ENCODE results near the gene SLC38A5.

DNA sequence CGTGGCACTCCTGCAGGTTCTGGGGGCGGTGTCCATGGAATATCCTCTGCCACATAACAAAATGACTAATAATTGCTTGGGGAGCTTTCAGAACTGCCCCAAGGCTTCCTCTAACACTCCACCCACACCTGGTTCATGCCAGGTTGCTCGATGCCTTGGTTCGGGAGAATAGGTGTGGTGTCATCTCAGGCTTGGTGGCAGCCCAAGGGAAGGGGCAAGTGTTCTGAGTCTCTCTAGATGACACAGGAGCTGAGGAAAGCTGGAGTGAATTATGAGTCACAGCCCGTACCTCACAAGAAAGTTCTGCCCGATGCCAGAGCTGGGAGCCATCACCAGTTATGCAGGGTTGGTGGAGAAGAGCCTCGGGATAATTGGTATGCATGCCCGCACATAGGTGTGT is 20.6 kb upstream of the SLC38A5 start:
- no peak for TF ChIP-seq POLR2A (IDR thresholded peaks at IDR 0.05)
- no peak for TF ChIP-seq CTCF (IDR thresholded peaks at IDR 0.05)
- TF ChIP-seq EP300 (IDR thresholded peaks at IDR 0.05) = no peak
